GM19099 (cell line): ENCODE results near the gene CCDC47.

Source experiments
- POLR2A ChIP-seq: IDR thresholded peaks from 3 replicates; pipeline ENCODE4 v1.6.1; 2011; ENCODE audit warnings: low read depth; ENCODE audit not compliant: insufficient read length; ENCODE audit errors: extremely low read depth

CCDC47 gene

GRCh38 chr17:63707151-63707550 lies 66.2 kb downstream of the CCDC47 start:
- no peak for TF ChIP-seq POLR2A

- no peak for TF ChIP-seq POLR2A
Measured at GRCh38 chr17:63706336-63707082, 66.9 kb downstream of the CCDC47 start.

GRCh38 chr17:63705657-63706056 lies 67.7 kb downstream of the CCDC47 start:
- TF ChIP-seq POLR2A, result no peak

- no peak for TF ChIP-seq POLR2A
Measured at GRCh38 chr17:63704836-63705235, 68.6 kb downstream of the CCDC47 start.

- no peak for TF ChIP-seq POLR2A
Measured at GRCh38 chr17:63704259-63704576, 69.2 kb downstream of the CCDC47 start.

GRCh38 chr17:63703556-63704258 lies 69.7 kb downstream of the CCDC47 start:
- no peak for TF ChIP-seq POLR2A

- no peak for TF ChIP-seq POLR2A
Measured at GRCh38 chr17:63703029-63703428, 70.4 kb downstream of the CCDC47 start.

- TF ChIP-seq POLR2A, result no peak
Measured at GRCh38 chr17:63702721-63703015, 70.7 kb downstream of the CCDC47 start.

- no peak for TF ChIP-seq POLR2A
Measured at GRCh38 chr17:63701868-63702720, 71.3 kb downstream of the CCDC47 start.

- TF ChIP-seq POLR2A, result no peak
Measured at GRCh38 chr17:63701456-63701820, 72.0 kb downstream of the CCDC47 start.

GRCh38 chr17:63700528-63701455 lies 72.6 kb downstream of the CCDC47 start:
- peak; percentile 13 for TF ChIP-seq POLR2A

- peak; percentile 78 for TF ChIP-seq POLR2A
Measured at GRCh38 chr17:63699638-63700527, 73.5 kb downstream of the CCDC47 start, which contains the start of gene LIMD2. Gene LIMD2 (minus strand): TSS chr17:63700125. CDS start chr17:63699298, 827 bp downstream.

GRCh38 chr17:63698886-63699637 lies 74.3 kb downstream of the CCDC47 start:
- peak; percentile 58 for TF ChIP-seq POLR2A
